BLaER1 (cell line): ENCODE measurements around the gene IL17C.

Experiments
- H3K27ac ChIP-seq: shearing (Covaris generic); formaldehyde crosslinking; 2 replicates; pipeline ENCODE4 v1.8.1; 2022
- H3K27me3 ChIP-seq: shearing (Covaris generic); formaldehyde crosslinking; 2 replicates; pipeline ENCODE4 v1.8.1; 2022
- H3K36me3 ChIP-seq: shearing (Covaris generic); formaldehyde crosslinking; 2 replicates; pipeline ENCODE4 v1.8.1; 2022
- H3K4me1 ChIP-seq: shearing (Covaris generic); formaldehyde crosslinking; 2 replicates; pipeline ENCODE4 v1.8.1; 2022
- H3K4me2 ChIP-seq: shearing (Covaris generic); formaldehyde crosslinking; 2 replicates; pipeline ENCODE4 v1.8.1; 2022
- H3K4me3 ChIP-seq: shearing (Covaris generic); formaldehyde crosslinking; 2 replicates; pipeline ENCODE4 v1.8.1; 2022
- H3K9ac ChIP-seq: shearing (Covaris generic); formaldehyde crosslinking; 2 replicates; pipeline ENCODE4 v1.8.1; 2022
- H3K9me3 ChIP-seq: shearing (Covaris generic); formaldehyde crosslinking; 2 replicates; pipeline ENCODE4 v1.8.1; 2022
- H4K20me1 ChIP-seq: shearing (Covaris generic); formaldehyde crosslinking; 2 replicates; pipeline ENCODE4 v1.8.1; 2022
- Cebpa-rat ChIP-seq: shearing (Covaris generic); IDR thresholded peaks from 2 replicates; pipeline ENCODE4 v1.8.1; 2022

IL17C gene

DNA sequence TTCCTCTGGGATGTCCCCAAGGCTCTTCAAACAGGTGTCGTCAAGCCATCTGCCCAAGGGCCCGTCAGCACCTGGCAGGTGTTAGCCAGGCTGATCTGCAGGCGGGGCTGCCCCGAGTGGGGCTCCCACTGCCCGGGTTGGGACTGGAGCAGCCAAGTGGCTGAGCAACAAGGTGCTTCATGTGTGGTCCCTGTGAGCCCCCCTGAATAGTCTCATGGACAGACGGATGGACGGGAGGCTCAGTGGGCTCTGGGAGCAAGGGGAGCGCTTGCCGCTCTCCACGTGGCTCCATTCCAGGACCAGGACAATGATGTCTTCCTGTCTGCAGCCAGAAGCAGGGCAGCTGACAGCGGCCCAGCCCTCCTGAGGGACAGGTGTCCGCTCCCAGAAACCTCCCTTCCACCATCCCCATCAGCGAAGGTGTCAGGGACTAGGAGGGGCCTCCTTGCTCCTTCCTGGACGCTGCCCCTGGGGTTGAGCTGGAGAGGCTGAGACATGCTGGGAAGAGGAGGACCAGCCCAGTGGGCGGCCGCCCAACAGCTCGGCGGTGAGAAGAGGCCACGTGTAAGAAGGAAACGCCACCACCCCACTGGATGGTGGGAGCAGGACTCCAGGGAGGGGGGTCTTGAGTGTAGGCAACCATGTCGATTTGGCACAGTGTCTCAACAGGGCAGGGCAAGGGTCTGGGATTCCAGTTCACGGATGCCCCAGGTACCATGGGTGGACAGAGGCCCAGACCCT, 38.3 kb downstream of the IL17C start:
- H3K27me3 ChIP-seq, result no peaks in the 10 kb centered on the region
- no peak overlapping the region for H3K9ac ChIP-seq
- H4K20me1 ChIP-seq, result no peaks in the 10 kb centered on the region
- no peak overlapping the region for H3K27ac ChIP-seq
- peaks cover 63% of the 10 kb centered on the region for H3K4me1 ChIP-seq
- TF ChIP-seq Cebpa-rat, result no peak
- H3K9me3 ChIP-seq, result no peaks in the 10 kb centered on the region
- peaks cover 52% of the 10 kb centered on the region for H3K36me3 ChIP-seq
- no peak overlapping the region for H3K4me2 ChIP-seq
- H3K4me3 ChIP-seq, result no peak overlapping the region

- H3K27me3 ChIP-seq, result no peaks in the 10 kb centered on the region
- H3K4me3 ChIP-seq, result no peak overlapping the region
- H3K9ac ChIP-seq, result no peak overlapping the region
- peaks cover 52% of the 10 kb centered on the region for H3K36me3 ChIP-seq
- TF ChIP-seq Cebpa-rat, result no peak
- no peaks in the 10 kb centered on the region for H3K9me3 ChIP-seq
- no peak overlapping the region for H3K4me2 ChIP-seq
- H3K4me1 ChIP-seq, result peaks cover 63% of the 10 kb centered on the region
- H4K20me1 ChIP-seq, result no peaks in the 10 kb centered on the region
- no peak overlapping the region for H3K27ac ChIP-seq
These were observed 39.3 kb downstream of the IL17C start for GRCh38 chr16:88677721-88678120.

DNA sequence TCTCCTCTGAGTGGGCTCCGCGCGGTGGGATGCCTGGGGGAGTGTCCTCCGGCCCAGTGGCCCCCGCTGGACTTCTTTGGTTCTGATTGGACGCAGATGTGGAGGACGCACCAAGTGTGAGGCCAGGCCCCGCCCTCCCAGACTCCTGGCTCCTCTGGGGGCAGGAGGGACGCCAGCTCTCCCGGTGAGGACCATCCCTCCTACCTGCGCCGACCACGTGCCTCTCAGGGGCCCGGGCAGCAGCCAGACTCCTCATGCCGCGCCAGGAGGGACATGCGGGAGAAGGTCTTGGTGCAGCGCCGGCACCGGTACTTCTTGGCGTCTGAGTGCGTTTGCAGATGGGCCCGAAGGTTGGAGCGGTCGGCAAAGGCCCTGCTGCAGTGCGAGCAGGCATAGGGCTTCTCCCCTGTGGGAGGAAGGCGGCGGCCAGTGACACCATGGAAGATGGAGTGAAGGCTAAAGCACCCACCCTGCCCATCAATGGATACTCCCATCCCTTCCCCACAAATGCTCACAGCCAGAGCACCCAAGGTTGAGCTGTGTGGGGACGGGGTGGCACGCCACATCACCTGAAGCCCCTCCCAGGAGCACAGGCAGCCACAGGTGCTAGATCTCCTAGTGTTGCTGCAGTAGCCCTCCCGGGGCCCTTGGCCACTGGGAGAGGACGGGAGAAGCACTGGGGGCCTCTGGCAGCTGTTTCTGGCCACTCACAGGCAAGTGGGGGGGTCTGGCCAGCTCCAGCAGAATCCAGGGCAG, 40.0 kb downstream of the IL17C start:
- TF ChIP-seq Cebpa-rat, result no peak
- H3K9ac ChIP-seq, result no peak overlapping the region
- no peaks in the 10 kb centered on the region for H3K27me3 ChIP-seq
- H4K20me1 ChIP-seq, result no peaks in the 10 kb centered on the region
- peaks cover 62% of the 10 kb centered on the region for H3K4me1 ChIP-seq
- H3K9me3 ChIP-seq, result no peaks in the 10 kb centered on the region
- H3K4me2 ChIP-seq, result no peak overlapping the region
- H3K27ac ChIP-seq, result peak overlapping the region; percentile 18; the same call in 1 of the 2 replicates
- no peak overlapping the region for H3K4me3 ChIP-seq
- peaks cover 50% of the 10 kb centered on the region for H3K36me3 ChIP-seq

GRCh38 chr16:88680554-88681083, 42.2 kb downstream of the IL17C start:
- Histone ChIP-seq H3K27ac (no peak overlapping the region), H3K4me3 (no peak overlapping the region), H3K36me3 (peaks cover 34% of the 10 kb centered on the region), H3K27me3 (no peaks in the 10 kb centered on the region; the same call in 1 of the 2 replicates), H4K20me1 (no peaks in the 10 kb centered on the region), H3K9ac (no peak overlapping the region; the same call in 1 of the 2 replicates), H3K9me3 (no peaks in the 10 kb centered on the region), H3K4me2 (peak overlapping the region; percentile 68), H3K4me1 (peaks cover 61% of the 10 kb centered on the region)
- TF ChIP-seq Cebpa-rat, result no peak

DNA sequence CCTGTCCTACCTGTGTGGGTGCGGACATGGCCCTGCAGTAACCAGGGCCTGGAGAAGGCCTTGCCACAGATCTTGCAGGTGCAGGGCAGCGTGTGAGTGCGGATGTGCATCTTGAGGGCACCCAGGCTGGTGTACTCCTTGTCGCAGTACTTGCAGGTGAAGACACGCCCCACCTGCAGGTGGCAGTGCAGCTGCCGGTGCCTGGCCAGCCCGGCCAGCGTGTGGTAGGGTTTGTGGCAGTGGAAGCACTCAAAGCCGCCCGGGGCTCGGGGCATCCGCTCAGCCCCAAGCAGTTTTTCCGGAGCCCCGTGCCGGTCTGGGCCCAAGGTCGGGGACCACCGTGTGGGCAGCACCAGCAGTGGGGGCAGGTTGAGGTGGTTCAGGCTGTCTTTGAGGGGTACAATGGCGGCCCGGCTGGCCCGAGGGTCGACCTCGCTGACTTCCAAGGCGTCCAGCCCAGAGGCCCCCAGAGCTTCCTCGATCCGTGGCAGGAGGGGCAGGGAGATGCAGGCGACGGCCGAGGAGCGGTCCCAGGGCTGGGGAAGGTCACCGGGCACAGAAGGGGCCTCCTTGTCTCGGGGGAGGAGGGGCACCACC, 42.8 kb downstream of the IL17C start:
- Histone ChIP-seq H3K4me2 (peak overlapping the region; percentile 68), H3K36me3 (peaks cover 28% of the 10 kb centered on the region), H3K9ac (peak overlapping the region; percentile 84), H3K4me3 (peak overlapping the region; percentile 20; the same call in 1 of the 2 replicates), H3K27me3 (no peaks in the 10 kb centered on the region; the same call in 1 of the 2 replicates), H3K4me1 (peaks cover 61% of the 10 kb centered on the region), H4K20me1 (no peaks in the 10 kb centered on the region), H3K9me3 (no peaks in the 10 kb centered on the region), H3K27ac (peak overlapping the region; percentile 94)
- no peak for TF ChIP-seq Cebpa-rat

- no peaks in the 10 kb centered on the region; the same call in 1 of the 2 replicates for H3K27me3 ChIP-seq
- peak overlapping the region; percentile 20; the same call in 1 of the 2 replicates for H3K4me3 ChIP-seq
- peak overlapping the region; percentile 68 for H3K4me2 ChIP-seq
- no peak for TF ChIP-seq Cebpa-rat
- peak overlapping the region; percentile 84 for H3K9ac ChIP-seq
- H3K27ac ChIP-seq, result peak overlapping the region; percentile 94
- peaks cover 21% of the 10 kb centered on the region for H3K36me3 ChIP-seq
- H3K4me1 ChIP-seq, result peaks cover 59% of the 10 kb centered on the region
- no peaks in the 10 kb centered on the region for H3K9me3 ChIP-seq
- no peaks in the 10 kb centered on the region for H4K20me1 ChIP-seq
These were observed 43.5 kb downstream of the IL17C start for GRCh38 chr16:88681709-88682451.

DNA sequence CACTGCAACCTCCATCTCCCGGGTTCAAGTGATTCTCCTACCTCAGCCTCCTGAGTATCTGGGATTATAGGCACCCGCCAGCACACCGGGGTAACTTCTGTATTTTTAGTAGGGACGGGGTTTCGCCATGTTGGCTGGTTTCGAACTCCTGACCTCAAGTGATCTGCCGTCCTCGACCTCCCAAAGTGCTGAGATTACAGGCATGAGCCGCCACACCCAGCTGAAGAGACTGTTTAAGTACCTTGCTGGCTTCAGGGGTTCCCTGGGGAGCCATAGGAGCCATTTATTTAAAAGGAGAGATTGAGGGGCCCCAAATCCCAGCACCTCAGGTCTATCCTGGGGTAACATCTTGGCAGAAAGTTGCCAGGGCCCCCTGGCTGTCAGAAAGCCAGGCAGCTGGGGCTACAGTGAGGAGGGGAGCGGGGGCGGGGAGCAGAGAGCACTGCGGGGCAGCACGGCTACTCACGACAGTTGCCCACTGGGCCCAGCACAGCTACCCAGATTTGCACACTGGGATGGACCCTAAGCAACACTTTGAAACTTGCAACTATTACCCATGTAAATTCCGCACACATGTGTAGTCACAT, 46.3 kb downstream of the IL17C start:
- H3K9me3 ChIP-seq, result no peaks in the 10 kb centered on the region
- H3K4me3 ChIP-seq, result no peak overlapping the region
- no peaks in the 10 kb centered on the region for H3K36me3 ChIP-seq
- peak overlapping the region; percentile 99 for H3K4me2 ChIP-seq
- H3K9ac ChIP-seq, result no peak overlapping the region
- no peaks in the 10 kb centered on the region; the same call in 1 of the 2 replicates for H3K27me3 ChIP-seq
- no peak for TF ChIP-seq Cebpa-rat
- H4K20me1 ChIP-seq, result no peaks in the 10 kb centered on the region
- H3K4me1 ChIP-seq, result peaks cover 63% of the 10 kb centered on the region
- H3K27ac ChIP-seq, result no peak overlapping the region

- Histone ChIP-seq H3K9ac (peak overlapping the region; percentile 76), H3K9me3 (no peaks in the 10 kb centered on the region), H3K27me3 (no peaks in the 10 kb centered on the region; the same call in 1 of the 2 replicates), H3K36me3 (no peaks in the 10 kb centered on the region), H3K27ac (0 out of 2 replicates have a peak overlapping the region, but pooled peaks have one; percentile 59), H3K4me1 (peaks cover 62% of the 10 kb centered on the region), H3K4me2 (peak overlapping the region; percentile 99), H4K20me1 (no peaks in the 10 kb centered on the region), H3K4me3 (peak overlapping the region; percentile 74)
- TF ChIP-seq Cebpa-rat, result no peak
These were observed 47.0 kb downstream of the IL17C start for GRCh38 chr16:88685156-88686061.
